HG02642 (cell line): ENCODE measurements around the gene KLLN.
"Not testable (repeated sequence)": the region's sequence is repeated elsewhere in the genome, so short reads cannot be mapped to it uniquely, and the experiment has no call there.

ENCODE experiments used
- ATAC-seq: cut with Tn5 transposase; IDR thresholded peaks from one replicate; pipeline ENCODE4 v1.9.1; 2021; ENCODE audit warnings: mild to moderate bottlenecking; ENCODE audit not compliant: unreplicated experiment, poor library complexity

KLLN gene

GRCh38 chr10:87843714-87844113, 19.6 kb downstream of the KLLN start:
- no peak for ATAC-seq

DNA sequence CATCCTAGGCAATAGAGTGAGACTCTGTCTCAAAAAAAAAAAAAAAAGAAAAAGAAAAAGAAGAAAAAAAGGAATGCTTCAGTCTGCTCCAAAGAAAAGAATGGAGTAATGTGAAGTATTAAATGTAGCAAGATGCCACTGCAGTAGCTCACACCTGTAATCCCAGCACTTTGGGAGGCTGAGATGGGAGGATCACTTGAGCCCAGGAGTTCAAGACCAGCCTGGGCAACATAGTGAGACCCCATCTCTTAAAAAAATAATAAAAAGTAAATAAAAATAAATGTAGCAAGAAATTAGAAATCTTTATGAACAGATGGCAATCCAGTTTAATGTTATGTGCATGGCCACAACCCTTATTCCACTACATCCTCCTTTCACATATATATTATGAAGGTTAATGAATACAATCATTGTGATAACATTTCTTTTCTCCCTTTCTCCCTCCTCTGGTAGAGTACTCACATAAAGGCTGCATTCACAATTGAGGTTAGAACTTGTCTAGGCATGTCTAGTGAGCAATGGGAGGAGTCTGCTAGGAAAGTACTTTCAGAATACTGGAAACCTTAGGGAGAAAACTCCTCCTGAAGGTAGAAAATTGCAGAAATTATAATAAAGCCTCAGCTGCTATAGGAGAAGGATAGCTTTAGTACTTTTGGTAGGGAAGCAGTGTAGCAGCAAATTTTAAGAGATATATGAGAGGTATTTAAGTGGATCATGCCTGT, 20.4 kb downstream of the KLLN start:
- ATAC-seq = no peak

DNA sequence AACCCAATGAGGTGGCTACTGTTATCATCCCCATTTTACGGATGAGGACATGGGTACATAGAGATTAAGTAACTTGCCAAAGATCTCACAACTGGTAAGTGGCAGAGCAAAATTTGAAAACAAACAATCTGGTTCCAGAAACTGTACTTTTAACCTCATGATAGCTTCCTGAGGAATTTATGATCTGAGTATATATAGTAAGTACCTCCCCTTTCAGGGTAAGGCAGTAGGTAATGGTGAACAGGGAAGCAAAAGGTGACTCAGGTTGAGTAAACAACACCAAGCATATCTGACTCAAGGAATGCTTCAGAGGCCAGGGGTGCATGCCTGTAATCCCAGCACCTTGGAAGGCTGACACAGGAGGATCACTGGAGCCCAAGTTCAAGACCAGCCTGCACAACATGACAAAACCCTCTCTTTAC, 21.1 kb downstream of the KLLN start:
- no peak for ATAC-seq

GRCh38 chr10:87841186-87841585, 22.1 kb downstream of the KLLN start:
- ATAC-seq = no peak

DNA sequence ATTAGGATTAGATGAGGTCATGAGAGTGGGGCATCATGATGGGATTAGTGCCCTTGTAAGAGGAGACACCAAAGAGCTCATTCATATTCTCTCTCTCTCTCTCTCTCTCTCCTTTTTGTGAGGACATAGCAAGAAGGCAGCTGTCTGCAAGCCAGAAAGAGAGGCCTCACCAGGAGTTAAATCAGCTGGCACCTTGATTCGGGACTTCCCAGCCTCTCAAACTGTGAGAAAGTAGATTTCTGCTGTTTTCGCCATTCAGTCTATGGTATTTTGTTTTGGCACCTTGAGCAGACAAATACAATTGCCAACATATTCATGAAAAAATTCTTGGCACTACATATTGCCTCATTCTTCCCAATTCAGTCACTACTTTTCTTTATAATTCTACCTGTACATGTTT, 24.7 kb downstream of the KLLN start:
- ATAC-seq = no peak

- ATAC-seq = no peak
These were observed 25.9 kb downstream of the KLLN start for GRCh38 chr10:87837445-87837844.

- ATAC-seq = no peak
These were observed 27.2 kb downstream of the KLLN start for GRCh38 chr10:87836098-87836497.

DNA sequence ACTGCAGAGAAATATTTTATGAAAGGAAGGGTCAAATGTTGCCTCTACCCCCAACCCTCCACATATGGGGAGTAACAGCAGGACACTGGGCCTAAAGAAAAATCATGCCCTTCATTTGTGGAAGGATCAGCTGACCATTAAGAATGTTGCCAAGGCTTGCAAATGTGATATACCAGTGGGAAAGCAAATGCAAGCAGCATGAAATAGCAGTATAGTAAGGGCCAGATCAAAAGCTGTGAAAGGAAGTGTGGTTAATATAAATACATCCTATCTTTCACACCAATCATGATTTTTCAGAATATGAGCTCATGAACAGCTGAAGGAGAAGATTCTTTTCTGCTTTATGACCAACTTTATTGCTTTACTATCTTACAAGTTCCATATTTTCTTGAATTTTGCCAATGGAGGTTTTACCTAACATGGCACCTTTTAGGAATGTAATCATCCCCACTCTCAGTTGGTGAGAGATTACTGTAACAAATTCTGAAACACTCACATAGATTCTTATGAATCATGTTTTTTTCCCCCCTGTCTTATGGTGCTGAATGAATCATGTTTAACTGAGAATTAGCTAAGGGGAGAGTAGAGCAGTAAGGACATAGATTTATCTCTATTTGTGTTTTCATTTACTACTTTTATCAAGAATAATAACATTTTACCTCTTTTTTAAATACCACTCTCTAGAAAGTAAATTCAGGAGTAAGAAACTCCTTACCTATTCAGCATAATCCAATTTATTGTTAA, 33.2 kb downstream of the KLLN start:
- ATAC-seq = no peak

- ATAC-seq = not testable (repeated sequence)
These were observed 34.3 kb downstream of the KLLN start for GRCh38 chr10:87829051-87829450.

DNA sequence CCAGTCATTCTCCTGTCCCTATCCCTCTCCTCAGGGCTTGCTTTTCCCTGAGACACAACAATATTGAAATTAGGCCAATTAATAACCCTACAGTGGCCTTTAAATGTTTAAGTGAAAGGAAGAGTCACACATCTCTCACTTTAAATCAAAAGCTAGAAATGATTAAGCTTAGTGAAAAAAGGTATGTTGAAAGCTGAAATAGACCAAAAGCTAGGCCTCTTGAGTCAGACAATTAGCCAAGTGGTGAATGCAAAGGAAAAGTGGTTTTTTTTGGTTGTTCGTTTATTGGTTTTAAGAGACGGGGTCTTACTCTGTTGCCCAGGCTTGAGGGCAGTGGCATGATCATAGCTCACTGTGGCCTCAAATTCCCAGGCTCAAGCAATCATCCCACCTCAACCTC, 35.7 kb downstream of the KLLN start:
- no peak for ATAC-seq

DNA sequence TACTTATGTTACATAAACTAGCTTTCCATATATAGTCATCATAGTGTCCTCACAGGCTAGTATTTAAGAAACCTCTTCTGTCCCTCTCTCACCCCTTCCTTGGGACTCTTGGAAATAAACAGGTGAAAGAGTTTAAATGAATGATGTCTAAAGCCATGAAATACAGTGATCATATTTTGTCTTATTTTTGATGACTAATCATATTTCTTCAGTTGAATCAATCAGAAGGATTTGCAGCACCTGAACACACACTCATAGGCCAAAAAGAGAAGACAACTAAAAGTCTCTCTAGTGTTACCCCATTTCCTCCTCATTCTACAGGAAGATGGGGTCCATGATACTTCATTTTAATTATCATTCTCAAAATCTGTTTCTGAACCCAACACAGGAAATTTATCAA, 36.7 kb downstream of the KLLN start:
- no peak for ATAC-seq

- no peak for ATAC-seq
These were observed 44.1 kb downstream of the KLLN start for GRCh38 chr10:87819289-87819585.

DNA sequence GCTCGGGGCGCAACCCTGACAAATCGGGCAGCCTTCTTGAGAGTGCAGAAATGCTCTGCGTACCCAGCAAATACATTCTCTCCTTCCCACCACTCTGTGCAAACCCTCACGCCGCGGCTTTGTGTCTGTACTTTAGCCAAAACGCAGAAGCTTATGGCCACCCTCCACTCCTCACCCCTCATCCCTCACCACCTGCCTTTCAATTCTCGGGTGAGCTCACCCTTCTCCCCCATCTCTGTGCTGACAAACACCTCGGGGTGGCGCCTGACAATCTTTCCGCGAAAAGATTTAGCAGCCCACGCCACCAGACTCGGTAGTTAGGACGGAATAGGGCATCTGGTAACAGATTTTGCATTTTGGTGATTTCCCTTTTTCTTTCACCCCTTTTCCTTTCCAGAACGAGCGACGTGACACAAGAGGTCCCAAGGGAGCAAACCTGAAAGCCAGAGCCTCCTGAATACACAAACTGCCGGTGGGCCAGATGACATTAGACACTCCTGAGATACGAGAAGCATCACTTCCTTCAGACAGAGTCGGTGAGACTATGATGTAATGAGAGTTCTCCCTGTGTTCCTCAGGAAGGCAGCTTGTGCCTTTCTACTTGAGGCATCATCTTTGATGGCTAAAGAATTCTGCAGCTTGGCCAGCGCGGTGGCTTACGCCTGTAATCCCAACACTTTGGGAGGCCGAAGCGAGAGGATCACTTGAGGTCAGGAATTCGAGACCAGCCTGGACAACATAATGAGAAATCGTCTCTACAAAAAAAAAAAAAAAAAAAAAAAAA, 44.6 kb downstream of the KLLN start:
- peak; percentile 61 for ATAC-seq

DNA sequence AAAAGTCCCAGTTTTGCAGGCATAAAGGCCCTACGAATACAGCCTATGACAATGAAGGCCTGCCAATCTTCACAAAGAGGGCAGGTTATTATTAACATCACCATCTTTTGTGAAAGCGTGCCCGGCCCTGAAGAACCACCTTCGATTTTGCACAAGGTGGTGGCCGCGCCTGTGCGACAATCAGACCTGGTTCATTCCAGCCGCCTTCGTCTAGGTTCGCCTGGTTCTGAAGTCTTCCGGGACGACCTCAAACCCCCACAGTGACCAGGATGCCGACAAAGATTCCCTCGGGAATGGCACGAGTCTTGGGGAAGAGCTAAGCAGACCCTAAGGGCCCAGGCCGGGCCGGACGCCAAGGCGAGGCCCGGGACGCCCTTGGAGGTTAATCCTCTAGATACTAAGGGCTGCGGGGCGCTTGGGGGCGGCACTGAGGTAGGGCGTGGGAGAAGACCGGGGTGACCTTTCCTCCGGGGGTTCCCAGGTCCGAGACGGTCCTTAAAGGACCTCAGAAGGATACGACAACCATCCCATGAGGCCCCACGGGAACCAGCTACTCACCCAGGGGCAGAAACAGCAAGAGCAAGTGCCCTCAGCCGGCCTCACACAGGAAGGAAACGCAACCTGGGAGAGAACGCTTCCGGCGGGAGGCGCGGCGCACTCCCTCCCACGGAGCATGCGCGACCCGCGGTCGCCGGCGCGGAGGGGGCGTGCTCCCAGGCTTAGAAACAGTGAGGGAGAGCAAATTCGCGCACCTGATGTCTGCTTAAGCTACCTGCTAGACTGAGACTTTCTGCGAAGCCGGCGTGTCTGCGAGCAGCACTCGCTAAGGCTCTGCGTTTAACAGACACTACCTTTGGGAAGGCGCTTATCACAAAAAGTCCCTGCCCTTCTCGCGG, 45.5 kb downstream of the KLLN start, which contains the start of gene ATAD1:
Gene ATAD1 (minus strand): TSS at position 618 of the 896 bp plus-strand sequence. CDS start 3,627 bp downstream, outside the sequence.
- peak; percentile 86 for ATAC-seq

DNA sequence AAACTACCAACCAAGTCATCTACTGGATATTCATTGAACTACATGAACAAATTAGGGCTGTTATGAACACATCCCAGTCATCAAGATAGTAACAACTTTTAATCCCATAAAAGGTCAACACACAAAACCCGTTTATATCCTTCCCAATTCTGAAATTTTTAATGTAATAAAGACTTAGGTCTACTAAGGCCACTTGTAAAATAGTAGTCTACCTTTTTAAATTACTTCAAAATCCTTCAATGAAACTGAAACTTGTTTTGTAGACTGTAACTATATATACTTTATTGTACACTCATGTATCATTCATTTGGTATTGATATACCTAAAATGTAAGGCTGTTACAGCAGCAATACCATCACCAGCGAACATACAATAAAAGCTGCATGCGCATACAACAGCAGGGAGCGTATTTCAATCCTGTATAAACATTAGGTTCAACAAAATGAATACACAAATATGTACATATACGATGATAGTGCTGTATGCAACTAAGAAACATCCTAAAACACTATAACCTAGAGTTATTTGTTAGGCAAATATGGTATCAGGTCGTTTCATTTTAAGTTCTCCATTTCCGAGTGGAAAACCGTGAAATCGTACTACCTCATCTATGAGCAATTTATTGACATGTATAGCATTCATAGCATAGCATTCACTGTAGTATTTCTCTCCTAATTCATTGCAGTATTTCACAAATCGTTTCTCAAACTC, 46.3 kb downstream of the KLLN start:
- ATAC-seq = no peak

GRCh38 chr10:87816163-87816897, 47.0 kb downstream of the KLLN start:
- no peak for ATAC-seq
